Activated CD4-positive, alpha-beta T cell treated with anti-CD3 and anti-CD28 coated beads for 24 hours (primary cell): ENCODE results near the gene PDLIM4.

ENCODE experiments used
- DNase-seq, 2 donors: peaks; one replicate each; pipeline ENCODE4 v3.0.0-alpha.2; 2020; ENCODE audit warnings: low read depth in 2 of 2

Gene PDLIM4

DNA sequence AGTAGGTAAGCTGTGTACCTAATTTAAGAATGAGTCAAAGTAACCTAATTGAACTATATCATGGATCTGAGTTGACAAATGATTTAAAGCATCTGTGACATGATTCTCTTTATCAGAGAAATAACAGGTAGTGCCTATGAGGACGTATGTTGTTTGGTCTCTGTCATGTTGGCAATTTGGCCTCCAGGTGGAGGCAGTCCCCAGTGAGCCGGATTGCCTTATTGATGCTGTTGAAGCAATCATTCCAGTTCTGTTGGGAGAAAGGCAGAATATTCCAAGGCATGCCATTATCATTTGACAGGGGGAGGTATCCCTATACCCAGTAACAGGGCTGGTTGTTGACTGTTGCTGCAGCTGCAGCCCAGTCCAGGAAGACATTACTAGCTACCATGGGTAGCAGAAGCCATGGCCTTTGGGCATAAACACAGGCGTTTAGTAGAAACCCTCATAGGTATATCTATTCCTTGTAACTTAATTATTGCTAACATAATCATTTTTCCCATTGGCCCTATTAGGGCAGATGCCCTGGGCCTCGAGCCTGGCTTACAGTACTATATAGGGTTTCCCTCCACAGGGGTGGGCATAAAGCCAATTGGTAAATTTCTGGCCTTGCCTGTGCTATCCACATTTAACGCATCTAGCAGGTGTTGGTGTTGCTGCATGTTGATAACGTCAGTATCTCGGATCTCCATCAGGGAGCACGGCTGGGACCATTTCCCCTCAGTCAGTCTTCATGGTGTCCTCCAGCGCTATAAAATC, 24.5 kb downstream of the PDLIM4 start:
- DNase-seq, result no peak

- no peak for DNase-seq
These were observed 26.0 kb downstream of the PDLIM4 start for GRCh38 chr5:132283423-132284043.

DNA sequence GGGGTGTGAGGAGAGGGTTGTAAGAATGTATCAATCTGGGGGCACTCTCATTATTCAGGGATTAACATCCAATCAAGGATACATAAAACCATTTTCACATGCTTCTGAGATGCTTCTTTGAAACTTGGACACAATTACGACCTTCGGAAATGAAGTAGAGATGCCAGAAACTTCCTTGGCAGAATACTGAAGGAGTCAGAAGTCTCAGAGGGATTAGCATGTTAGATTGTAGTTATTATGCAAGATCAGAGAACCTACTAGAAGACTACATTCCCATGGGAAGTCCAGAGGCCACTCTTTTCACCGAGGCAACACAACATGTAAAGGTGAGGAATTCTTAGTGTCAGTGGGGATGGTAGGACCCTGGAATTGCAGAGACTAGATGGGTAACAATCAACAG, 31.6 kb downstream of the PDLIM4 start:
- DNase-seq, result no peak

DNA sequence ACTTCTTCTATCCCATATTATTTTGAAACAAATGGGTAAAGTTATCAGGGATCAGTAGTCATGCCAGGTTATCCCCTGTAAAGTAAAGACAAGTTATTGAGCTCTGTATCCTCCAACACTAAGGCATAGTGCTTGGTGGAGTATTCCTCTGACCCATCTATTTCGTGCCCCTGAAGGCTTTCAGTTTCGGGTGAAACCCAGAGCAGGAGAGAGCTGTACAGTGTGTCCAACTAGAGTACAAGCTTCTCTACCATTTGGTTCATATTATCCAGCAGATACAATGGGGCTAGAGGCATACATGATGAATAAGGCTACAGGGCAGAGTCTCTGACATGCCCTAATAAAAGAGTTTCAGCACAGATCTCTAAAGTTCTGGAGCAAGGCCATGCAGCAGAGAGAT, 33.5 kb downstream of the PDLIM4 start:
- DNase-seq, result no peak

DNA sequence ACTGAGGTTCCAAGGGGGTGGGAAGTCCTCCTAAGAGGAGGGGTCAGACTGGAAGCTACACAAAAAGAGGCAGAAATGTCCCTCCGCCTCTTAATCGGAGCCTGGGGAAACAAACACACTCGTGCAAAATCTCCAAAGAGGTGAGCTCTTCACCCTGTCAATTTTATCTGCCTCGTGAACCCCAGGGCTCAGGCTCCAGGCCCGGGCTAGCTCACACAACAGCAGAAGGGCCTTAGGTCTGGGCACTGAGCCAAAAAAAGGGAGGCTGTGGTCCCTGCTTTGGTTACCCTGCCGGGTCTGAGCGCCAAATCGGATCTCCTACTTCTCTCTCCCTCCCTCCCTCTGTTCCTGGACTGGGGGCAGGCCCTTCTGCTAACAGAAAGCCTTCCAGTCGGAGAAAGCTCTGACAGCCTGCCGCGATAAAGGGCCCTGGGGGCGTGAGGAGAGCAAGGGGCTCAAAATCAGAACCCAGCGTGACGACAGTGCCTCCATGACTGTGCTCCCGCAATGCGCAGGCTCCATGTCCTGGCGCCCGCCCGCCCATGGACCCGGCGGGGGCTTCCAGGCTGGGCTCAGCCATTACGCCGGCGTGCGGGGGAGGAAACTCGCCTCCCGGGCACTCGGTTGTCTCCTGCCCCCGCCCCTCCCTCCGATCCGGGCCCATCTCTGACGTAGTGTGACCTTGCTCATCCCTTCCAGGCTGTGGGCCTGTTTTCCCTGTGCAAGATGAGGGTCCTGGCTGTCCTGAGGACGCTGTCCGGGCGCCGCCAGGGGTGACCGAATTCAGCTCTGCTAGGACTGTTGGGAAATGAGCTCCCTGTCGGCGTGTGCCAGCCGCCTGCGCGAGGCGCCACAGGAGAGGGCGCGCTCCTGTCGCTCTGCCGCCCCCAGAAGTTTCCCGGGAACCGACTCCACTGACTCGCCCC, 35.8 kb downstream of the PDLIM4 start:
- peak; percentile 50 to 77 for DNase-seq

GRCh38 chr5:132293992-132294727, 36.7 kb downstream of the PDLIM4 start, which contains the start of gene SLC22A4:
Gene SLC22A4 (plus strand): TSS chr5:132294394. CDS start chr5:132294617, 223 bp downstream.
- DNase-seq, result peak; percentile 52 to 80

- peak; percentile 66 to 69 for DNase-seq
These were observed 37.4 kb downstream of the PDLIM4 start for GRCh38 chr5:132294728-132295504.

DNA sequence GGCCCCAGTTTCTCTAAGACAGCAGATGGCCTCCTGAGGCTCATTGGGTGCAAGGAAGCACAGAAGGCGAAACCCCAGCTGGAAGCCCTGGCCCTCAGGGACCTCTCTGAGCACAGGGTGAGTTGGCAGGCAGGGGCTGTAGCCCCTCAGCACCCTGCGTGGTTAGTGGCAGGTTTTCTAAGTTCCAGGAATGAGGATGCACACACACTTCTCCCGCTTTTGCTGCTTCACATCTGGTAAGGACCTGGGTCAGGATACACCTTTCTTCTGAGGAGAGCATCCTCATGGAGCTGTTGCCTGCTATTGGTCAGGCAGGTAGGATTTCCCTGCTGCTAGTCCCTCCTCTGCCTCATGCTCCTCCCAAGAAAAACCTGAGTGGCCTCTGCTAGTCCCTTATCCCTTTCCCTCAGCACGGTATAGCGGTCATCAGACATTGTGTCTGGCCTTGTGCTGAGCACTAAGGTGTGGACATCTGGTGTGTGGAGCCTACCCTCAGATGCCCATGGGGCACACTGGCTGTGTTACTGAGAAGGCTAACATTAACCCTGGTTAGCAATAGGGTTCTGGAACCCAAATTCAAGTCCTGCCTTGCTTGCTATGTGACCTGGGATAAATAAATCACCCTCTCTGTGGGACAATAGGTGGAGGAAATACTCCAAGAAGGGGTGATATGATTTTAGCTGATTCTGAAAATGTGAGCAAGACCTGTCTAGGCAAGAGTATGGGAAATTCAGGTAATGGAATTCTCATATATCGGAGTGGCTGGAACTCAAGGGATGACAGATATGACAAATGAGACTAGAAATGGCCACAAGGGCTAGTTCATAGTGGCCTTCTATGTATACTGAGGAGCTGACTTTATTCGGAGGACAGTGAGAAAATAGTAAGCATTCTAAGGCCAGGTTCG, 38.3 kb downstream of the PDLIM4 start:
- no peak for DNase-seq

DNA sequence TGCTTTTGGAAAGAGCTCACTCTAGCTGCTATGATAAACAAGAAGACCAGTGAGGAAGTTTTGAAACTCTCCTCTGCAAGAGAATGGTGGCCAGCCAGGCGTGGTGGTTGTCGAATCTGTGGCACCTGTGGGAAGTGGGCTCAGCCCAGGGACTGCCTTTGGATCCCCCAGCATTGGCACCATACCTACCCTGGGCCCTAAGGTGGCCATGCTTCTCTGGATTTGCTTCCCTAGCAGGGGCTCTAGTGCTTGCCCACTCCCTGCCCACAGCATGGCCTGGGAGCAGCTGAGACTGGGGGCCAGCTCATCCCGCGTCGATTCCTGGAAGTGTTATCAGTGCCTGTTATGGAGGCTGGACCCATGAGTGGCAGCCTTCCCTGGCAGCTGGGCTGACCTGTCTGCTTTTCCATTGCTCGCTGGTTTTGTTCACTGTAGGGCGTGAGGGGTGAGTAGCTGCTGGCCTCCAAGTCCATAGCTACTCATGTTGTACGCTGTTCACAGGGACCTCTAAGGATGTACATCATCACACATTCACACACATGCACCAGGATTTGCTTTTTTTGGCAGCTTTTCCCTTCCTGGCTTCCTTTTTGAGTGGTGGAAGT, 39.0 kb downstream of the PDLIM4 start:
- no peak for DNase-seq

DNA sequence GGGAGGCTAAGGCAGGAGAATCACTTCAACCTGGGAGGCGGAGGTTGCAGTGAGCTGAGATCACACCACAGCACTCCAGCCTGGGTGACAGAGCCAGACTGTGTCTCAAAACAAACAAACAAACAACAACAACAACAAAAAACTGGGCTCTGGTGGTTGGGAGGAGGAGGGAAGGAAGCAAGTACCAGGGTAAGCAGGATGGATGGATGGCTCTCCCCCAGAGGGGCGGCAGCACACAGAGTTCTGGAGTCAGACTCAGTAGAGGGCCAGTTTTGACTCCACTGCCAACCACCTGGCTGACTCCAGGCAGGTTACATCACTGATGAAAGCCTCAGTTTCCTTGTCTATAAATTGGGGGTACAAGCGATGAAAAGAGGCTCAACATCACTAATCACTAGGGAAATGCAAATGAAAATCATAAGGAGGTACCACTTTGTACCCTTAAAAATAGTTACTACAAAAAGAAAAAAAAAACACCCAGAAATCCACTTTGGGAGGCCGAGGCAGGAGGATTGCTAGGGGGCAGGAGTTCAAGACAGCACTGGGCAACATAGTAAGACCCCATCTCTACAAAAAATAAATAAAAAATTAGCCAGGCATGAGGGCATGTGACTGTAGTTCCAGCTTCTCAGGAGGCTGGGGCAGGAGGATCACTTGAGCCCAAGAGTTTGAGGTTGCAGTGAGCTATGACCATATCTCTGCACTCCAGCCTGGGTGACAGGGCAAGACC, 39.9 kb downstream of the PDLIM4 start:
- DNase-seq, result no peak

DNA sequence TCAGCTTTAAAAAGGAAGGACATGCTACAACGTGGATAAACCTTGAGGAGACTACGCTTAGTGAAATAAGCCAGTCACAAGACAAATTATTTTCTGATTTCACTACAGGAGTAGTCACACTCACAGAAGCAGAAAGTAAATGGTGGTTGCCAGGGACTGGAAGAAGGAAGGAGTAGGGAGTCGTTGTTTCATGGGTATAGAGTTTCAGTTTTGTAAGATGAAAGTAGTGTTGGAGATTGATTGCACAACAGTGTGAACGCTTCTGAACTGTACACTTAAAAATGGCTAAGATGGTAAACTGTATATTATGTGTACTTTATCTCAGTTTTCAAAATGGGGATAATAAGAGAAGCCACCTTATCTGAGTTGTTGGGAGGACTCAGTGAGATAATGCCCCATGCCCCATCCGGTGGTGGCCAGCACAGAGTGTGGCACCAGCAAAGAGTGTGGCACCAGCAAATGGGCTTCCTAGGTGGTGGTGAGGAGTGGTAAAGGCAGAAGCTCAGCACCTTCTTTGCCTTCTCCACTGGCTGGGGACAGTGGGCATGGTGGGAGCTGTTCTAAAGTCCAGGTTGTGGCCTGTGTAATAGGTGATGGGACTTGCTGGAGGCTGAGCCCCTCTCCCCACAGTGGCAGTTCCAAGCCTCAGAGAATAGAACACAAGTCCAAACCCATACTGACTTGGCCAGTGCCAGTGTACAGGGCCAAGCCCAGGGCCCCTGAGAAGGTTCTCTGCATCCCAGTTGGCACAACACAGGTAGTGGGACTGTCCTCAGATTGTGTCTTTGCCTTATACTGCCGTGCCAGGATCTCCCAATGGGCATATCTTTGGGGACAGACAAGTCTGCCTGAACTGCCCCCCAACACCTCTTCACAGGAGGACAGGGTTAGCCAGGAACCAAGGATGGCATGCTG, 41.1 kb downstream of the PDLIM4 start:
- no peak for DNase-seq

- no peak for DNase-seq
These were observed 42.4 kb downstream of the PDLIM4 start for GRCh38 chr5:132299917-132300316.

- DNase-seq, result no peak
These were observed 43.3 kb downstream of the PDLIM4 start for GRCh38 chr5:132300577-132301343.

DNA sequence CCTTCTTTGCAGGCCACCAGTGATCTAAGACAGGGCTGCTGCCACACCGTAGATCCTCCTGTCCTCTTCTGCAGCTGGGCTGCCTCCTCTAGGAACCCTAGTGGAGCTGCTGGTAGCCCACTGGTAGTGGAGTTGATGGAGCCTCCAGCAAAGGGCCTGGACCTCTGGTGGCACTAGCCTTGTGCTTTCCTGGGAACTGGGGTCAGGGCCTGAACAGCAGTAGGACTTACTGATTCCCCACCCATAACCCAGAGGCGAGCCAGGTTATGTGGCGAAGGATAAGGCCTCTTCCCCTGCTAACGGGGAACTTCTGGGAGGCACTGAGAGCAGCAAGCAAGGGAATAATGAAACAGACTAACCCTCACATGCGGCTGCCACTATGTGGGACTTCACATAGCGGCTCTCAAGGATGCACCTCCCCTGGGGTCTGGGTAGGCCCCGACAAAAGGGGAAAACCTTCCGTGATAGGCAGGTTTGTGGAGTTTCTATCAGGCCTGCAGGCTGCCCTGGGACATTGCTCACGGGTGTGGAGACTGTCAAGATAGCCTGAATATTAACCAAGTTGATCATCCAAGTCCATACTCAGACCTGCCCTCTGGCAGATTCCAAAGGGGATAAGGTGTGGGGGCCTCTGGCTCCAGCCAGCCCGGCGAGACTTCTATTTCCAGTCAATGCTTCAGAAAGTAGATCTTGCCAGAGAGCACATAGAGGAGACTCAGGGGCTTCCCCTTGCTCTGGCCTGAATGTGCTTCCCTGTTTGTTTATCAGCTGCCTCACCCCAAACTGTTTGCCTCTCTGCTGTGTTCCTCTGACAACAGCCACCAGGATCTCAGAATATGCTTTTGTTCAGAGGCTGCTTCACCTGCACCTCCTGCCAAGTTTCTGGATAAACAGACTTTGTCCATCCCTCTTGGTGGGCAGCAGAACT, 44.1 kb downstream of the PDLIM4 start:
- DNase-seq, result no peak

GRCh38 chr5:132302413-132302812, 44.9 kb downstream of the PDLIM4 start:
- DNase-seq, result no peak

DNA sequence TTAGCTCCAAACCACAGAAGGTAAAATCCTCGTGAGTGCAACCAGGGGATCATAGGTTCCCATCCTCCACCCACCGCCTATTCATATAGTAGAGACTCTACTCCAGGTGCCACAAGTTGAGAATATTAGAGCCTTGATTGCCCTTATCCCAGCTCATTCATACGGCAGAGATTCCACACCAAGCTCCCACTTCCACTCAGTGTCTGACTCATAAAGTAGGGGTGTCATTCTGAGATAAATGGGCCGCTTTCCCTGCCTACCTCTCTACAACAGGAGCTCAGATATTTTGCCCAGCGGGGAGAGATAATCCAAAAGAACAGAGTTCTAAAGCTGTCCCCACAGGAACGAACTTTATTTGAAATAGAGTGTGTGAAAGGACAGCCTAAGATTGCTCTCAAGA, 46.1 kb downstream of the PDLIM4 start:
- no peak for DNase-seq
